HG02840 (cell line): ENCODE data around the gene ZFPL1.

Experiments
- ATAC-seq: cut with Tn5 transposase; IDR thresholded peaks from one replicate; pipeline ENCODE4 v1.9.1; 2021; ENCODE audit warnings: mild to moderate bottlenecking, moderate library complexity, moderate number of reproducible peaks; ENCODE audit not compliant: unreplicated experiment, low FRiP score

The ZFPL1 gene

GRCh38 chr11:65126624-65127274 lies 42.7 kb downstream of the ZFPL1 start:
- no peak for ATAC-seq

GRCh38 chr11:65127473-65128181 lies 43.6 kb downstream of the ZFPL1 start:
- no peak for ATAC-seq

- ATAC-seq = no peak
These were observed 44.4 kb downstream of the ZFPL1 start for GRCh38 chr11:65128182-65129145.

GRCh38 chr11:65129649-65130441 lies 45.8 kb downstream of the ZFPL1 start:
- no peak for ATAC-seq

- ATAC-seq = no peak
These were observed 46.8 kb downstream of the ZFPL1 start for GRCh38 chr11:65130631-65131416.

- ATAC-seq = no peak
These were observed 47.4 kb downstream of the ZFPL1 start for GRCh38 chr11:65131417-65131776.

- no peak for ATAC-seq
These were observed 47.8 kb downstream of the ZFPL1 start for GRCh38 chr11:65131895-65132237.

DNA sequence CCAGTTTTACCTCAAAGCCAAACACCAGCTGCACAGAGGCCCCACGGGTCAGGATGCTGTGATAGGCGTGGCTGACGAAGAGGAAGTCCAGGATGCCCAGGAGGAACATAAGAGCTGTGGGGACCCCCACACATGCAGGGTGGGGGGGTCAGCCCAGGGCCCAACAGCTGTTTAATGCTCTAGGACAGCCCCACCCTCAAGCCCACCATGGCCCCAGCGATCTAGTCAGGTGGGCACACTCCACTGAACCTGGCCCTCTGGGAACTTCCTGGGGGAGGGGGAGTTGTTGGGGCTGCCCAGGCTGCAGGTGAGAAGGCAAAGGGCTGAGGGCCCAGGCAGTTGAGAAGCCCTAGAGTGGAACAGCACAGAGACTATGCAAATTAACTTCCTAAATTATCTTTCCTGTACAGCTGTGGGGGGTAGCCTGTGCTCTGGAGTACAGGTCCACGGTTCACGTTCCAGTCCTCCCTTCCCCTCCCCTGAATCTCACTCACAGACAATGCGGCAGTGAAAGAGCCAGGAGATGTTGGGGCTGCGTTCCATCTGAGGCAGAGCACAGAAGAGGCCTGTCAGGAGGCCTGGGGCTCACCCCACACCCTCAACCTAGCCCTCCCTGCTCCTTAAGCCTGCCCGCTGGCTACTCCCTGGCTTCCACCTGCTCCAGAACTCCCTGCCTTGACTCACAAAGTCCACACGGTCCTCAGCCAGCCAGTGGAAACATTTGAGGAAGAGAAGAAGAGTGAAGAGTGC lies 48.4 kb downstream of the ZFPL1 start:
- ATAC-seq = no peak

- ATAC-seq = no peak
These were observed 49.1 kb downstream of the ZFPL1 start for GRCh38 chr11:65132988-65133700.

DNA sequence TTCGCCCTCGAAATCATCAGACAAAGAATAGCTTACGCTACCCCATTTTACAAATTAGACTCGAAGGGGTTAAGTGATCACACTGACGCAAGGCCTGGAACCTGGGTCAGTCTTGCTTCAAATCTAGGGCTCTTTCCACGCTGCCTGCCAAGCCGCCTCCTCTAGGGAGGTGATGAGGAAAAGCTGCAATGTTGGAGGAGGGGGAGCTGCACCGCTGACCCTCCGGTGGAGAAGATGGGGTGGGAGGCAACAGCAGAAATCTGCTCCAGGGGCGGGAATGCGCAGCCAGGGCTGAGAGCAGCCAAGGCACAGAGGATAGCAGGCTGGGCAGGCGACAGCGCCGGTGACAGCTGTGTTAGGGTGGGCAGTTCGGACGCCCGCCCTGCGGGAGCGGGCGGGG lies 49.7 kb downstream of the ZFPL1 start:
- no peak for ATAC-seq

- ATAC-seq = peak; percentile 49
These were observed 50.4 kb downstream of the ZFPL1 start, which contains the start of gene SYVN1 for GRCh38 chr11:65134240-65134951. TSS of gene SYVN1 (minus strand) at chr11:65134519. CDS start at chr11:65133601, 918 bp downstream.

DNA sequence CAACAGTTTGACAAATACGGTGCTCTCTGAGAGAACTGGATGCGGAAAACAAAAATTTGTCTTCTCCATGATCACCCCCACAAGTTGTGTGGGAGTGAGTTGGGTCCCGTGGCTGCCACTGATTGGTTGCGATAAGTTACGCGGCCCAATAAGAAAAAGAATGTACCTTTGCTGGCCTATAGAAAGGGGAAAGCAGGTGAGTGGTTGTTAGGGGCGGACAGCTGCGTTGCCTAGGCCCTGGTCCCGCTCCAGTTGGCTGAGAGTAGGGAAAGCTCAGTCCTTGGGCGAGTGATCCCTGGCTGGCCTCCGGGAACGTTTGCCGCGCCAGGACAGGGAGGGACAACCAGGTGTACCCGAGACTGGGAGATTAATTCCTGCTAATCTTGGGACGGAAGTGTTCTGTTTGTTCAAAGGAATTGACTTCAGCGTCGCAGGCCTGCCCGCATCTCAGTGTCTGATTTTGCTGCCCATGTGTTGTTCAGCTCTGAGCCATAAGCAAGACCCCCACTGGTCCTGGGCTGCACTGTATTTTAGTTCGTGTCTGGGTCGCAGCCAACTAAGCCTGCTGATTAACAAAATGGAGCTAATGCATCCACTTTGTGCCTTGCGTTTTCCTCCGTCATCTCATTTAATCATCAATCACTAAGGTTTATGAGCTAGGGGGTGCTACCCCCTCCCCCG lies 51.1 kb downstream of the ZFPL1 start:
- ATAC-seq = peak; percentile 58

DNA sequence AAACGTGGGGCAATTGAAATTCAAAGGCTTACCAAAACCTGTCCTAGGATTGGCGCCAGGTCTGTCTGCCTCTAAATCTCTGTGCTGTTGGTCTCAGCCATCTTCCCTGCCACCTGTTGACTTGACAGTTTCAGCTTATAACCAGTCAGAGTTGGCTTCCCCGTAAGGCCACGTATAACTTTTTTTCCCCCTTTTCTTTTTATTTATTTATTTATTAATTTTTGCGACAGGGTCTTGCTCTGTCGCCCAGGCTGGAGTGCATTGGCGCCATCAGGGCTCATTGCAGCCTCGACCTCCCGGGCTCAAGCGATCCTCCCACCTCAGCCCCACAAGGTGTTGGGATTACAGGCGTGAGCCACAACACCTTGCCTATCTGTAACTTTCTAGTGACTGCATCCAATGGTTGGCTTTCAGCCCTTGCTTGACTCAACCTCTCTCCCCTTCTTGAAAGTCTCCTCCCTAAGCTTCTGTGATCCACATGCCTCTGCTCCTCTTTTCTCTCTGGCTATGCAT lies 51.7 kb downstream of the ZFPL1 start:
- no peak for ATAC-seq

DNA sequence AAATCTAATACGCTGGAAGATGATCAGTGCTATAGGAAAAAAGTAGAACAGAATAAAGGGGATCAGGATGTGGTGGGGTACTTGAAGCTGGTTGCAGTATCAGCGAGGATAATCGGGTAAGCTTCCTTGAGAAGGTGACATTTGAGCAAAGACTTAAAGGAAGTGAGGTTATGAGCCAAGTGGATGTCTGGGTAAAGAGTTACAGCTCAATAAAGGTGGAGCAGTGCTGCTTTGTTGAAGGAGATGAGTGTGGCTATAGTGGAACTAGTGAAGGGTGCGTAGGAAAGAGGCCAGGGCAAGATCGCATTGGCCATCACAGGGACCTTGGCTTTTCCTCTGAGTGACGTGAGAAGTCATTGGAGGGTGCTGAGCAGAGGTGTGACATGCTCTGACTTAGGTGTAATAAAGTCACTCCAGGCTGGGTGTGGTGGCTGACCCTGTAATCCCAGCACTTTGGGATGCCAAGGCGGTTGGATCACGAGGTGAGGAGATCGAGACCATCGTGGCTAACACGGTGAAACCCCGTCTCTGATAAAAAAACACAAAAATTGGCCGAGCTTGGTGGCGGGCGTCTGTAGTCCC lies 52.6 kb downstream of the ZFPL1 start:
- no peak for ATAC-seq
